Endothelial cell of umbilical vein (primary cell): ENCODE data around the gene ADAM33. TPM values are rescaled to one million over a fixed set of nuclear protein-coding genes. Genes with fewer than 3 reads are reported as not detected.

Experiments
- BruUV-seq: library from RNA; stranded (reverse); fragments of 400-500 nt; replicated peaks from 2 replicates; lab custom pipeline; 2021; lab: Mats Ljungman, UMichigan
- CTCF ChIA-PET: fragments of 300-600, 350-600 bp; sonication (Branson Sonifier 250); formaldehyde crosslinking; loops from one replicate; lab custom pipeline; 2021; ENCODE audit warnings: antibody characterized with exemption, inconsistent platforms; lab: Charles Lee
- POLR2A ChIA-PET: fragments of 300-600, 350-600 bp; sonication (Branson Sonifier 250); formaldehyde crosslinking; loops from one replicate; lab custom pipeline; 2021; ENCODE audit warnings: antibody characterized with exemption, inconsistent platforms; lab: Charles Lee
- DNase-seq: peaks from one replicate; pipeline ENCODE4 v3.0.0-alpha.2; 2011; ENCODE audit warnings: low read depth, low spot score
- FAIRE-seq: peaks from 2 replicates; lab custom pipeline; 2011; peaks lifted over from hg19 to GRCh38; lab: Jason Lieb, UNC
- H2AFZ ChIP-seq: 2 replicates; pipeline ENCODE4 v1.6.0; 2012; ENCODE audit warnings: low read depth, low read length, control low read depth, inconsistent platforms
- H3K27ac ChIP-seq: 2 replicates; pipeline ENCODE4 v1.5.1; 2011; ENCODE audit warnings: low read depth, mild to moderate bottlenecking, control low read depth, low read length, moderate library complexity; ENCODE audit not compliant: insufficient read depth
- H3K27me3 ChIP-seq, 2 experiments: 2 replicates each; pipeline versions ENCODE4 v1.6.0 to v1.6.1; 2011; ENCODE audit warnings: low read length in 2 of 2, mixed read lengths in 1 of 2; ENCODE audit not compliant: control insufficient read depth in 2 of 2, insufficient read depth in 2 of 2
- H3K36me3 ChIP-seq, 2 experiments: 2 replicates in 1 of 2; 3 replicates in 1 of 2; pipeline ENCODE4 v1.5.1; 2011; ENCODE audit warnings: low read length in 2 of 2, mild to moderate bottlenecking in 1 of 2, moderate library complexity in 1 of 2; ENCODE audit not compliant: control insufficient read depth in 2 of 2, insufficient read depth in 2 of 2; ENCODE audit errors: extremely low read depth in 1 of 2
- H3K4me1 ChIP-seq: 3 replicates; pipeline ENCODE4 v1.5.1; 2011; ENCODE audit warnings: mild to moderate bottlenecking, low read length; ENCODE audit not compliant: control insufficient read depth, insufficient read depth; ENCODE audit errors: extremely low read depth
- H3K4me2 ChIP-seq: 2 replicates; pipeline ENCODE4 v1.6.1; 2011; ENCODE audit warnings: low read length, control low read depth, mixed read lengths; ENCODE audit not compliant: insufficient read depth
- H3K4me3 ChIP-seq, 3 experiments: fragments of 200-600 bp in 1 of 3; sonication (generic), shearing (Covaris generic) in 1 of 3; replicated peaks in 1 of 3; 2 replicates each; pipeline ENCODE4 v1.5.1; 2011 to 2016; ENCODE audit warnings: control low read depth in 3 of 3, low read length in 3 of 3, mild to moderate bottlenecking in 2 of 3, inconsistent platforms in 1 of 3, low read depth in 1 of 3, moderate library complexity in 1 of 3; ENCODE audit not compliant: insufficient read depth in 1 of 3
- H3K79me2 ChIP-seq: 2 replicates; pipeline ENCODE4 v1.6.0; 2012; ENCODE audit warnings: low read length, inconsistent platforms; ENCODE audit not compliant: control insufficient read depth, insufficient read depth
- H3K9ac ChIP-seq: replicated peaks from 2 replicates; pipeline ENCODE3; 2011; ENCODE audit warnings: low read length, control low read depth; ENCODE audit not compliant: insufficient read depth; ENCODE audit errors: extremely low read depth
- H3K9me1 ChIP-seq: replicated peaks from 3 replicates; pipeline ENCODE4 v1.6.0; 2011; ENCODE audit warnings: mild to moderate bottlenecking, low read length; ENCODE audit not compliant: control insufficient read depth, insufficient read depth; ENCODE audit errors: extremely low read depth
- H3K9me3 ChIP-seq: replicated peaks from 2 replicates; pipeline ENCODE4 v1.5.1; 2012; ENCODE audit warnings: low read length, inconsistent platforms; ENCODE audit not compliant: control insufficient read depth, insufficient read depth
- H4K20me1 ChIP-seq: replicated peaks from 2 replicates; pipeline ENCODE3; 2011; ENCODE audit warnings: mild to moderate bottlenecking, low read length; ENCODE audit not compliant: control insufficient read depth, insufficient read depth; ENCODE audit errors: extremely low read depth
- EZH2 ChIP-seq: IDR thresholded peaks from 2 replicates; pipeline ENCODE4 v1.6.1; 2012; ENCODE audit warnings: borderline replicate concordance, low read depth, mild to moderate bottlenecking, moderate library complexity, low read length, inconsistent platforms; ENCODE audit not compliant: severe bottlenecking
- FOS ChIP-seq: IDR thresholded peaks from 2 replicates; pipeline ENCODE4 v1.6.1; 2011; ENCODE audit warnings: mild to moderate bottlenecking, low read length, moderate library complexity, borderline replicate concordance; ENCODE audit not compliant: insufficient read depth
- GATA2 ChIP-seq: IDR thresholded peaks from 2 replicates; pipeline ENCODE4 v1.7.0; 2011; ENCODE audit warnings: low read depth, mild to moderate bottlenecking, moderate library complexity, mixed read lengths, low read length; ENCODE audit not compliant: insufficient read length, insufficient read depth
- JUN ChIP-seq: IDR thresholded peaks from 2 replicates; pipeline ENCODE4 v1.6.1; 2011; ENCODE audit warnings: borderline replicate concordance, low read depth; ENCODE audit not compliant: insufficient read length, insufficient read depth
- MYC ChIP-seq: IDR thresholded peaks from one replicate; pipeline ENCODE4 v1.6.1; 2011; ENCODE audit warnings: mild to moderate bottlenecking, low read depth, low read length
- POLR2A ChIP-seq: IDR thresholded peaks from 2 replicates; pipeline ENCODE4 v1.6.1; 2012; ENCODE audit warnings: low read depth, mild to moderate bottlenecking, control low read depth, low read length
- POLR2AphosphoS5 ChIP-seq: IDR thresholded peaks from 2 replicates; pipeline ENCODE4 v1.6.1; 2012; ENCODE audit warnings: low read depth, mild to moderate bottlenecking, control low read depth, low read length, moderate library complexity; ENCODE audit not compliant: insufficient read depth
- dilution Hi-C: fragments of 300-500 bp; cut with MboI; formaldehyde crosslinking; loops from one replicate; pipeline ENCODE4 v1.15.0; 2019; ENCODE audit warnings: low sequenced_read_pairs; ENCODE audit not compliant: extremely low pct_ligation_motif_present
- intact Hi-C: fragments of 100-400 bp; cut with micrococcal nuclease; formaldehyde crosslinking; loops from one replicate; pipeline ENCODE4 v1.10.0; 2022
- polyA plus RNA-seq, 4 experiments: library from polyadenylated mRNA; depleted of rRNA in 3 of 4; stranded (reverse) in 3 of 4; unstranded in 1 of 4; fragments of >200 nt; gene quantifications; 2 replicates each; pipeline versions ENCODE4 v1.2.1 to v1.2.3, GENCODE V29; 2011 to 2012; ENCODE audit warnings: missing spikeins in 1 of 4
- total RNA-seq: library from RNA; stranded (reverse); gene quantifications from 2 replicates; pipeline ENCODE4 v1.2.3, GENCODE V29; 2021
- TF ChIP-seq, protein P1 (sequence below): IDR thresholded peaks from 2 replicates; pipeline ENCODE4 v1.6.1; 2011; ENCODE audit not compliant: insufficient read depth, insufficient read length
- TF ChIP-seq, protein P2 (sequence below), 2 donors: IDR thresholded peaks; 1 replicate in 1 of 2; 2 replicates in 1 of 2; pipeline ENCODE4 v1.5.1; 2011; ENCODE audit warnings: low read length in 2 of 2, mild to moderate bottlenecking in 2 of 2, moderate library complexity in 2 of 2, control low read depth in 1 of 2, inconsistent platforms in 1 of 2, low read depth in 1 of 2; ENCODE audit not compliant: insufficient read depth in 1 of 2; ENCODE audit errors: extremely low read depth in 1 of 2

The ADAM33 gene
- total and polyA plus RNA-seq, 2 donors (not counting 3 experiments of a cell fraction or from before 2014, with no cell fraction given), result 0.06 to 0.18 TPM

DNA sequence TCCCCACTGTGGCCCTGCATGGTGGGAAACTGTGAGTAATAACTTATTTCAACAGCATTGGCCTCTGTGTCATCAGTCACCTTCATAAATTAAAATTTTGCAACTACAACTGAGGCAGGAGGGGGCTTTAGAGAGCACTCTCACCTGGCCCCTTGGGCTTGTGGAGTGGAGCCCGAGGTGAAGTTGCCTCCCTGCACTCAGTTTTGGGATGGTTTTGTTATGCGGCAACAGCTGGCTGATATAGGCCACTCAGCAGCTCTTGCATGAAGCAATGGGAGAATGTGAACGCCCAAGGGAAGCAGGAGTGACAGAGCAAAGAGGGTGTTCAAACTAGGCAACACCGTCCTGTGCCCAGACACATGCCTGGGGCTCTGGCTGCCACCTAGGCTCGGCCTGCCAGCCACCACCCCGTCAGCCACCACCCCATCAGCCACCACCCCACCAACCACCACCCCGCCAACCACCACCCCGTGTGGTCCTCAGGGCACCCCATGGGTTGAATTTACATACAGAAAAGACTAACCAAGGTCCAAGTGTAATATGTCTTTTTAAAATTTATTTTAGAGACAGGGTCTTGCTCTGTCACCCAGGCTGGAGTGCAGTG lies 14.3 kb downstream of the ADAM33 start:
- Histone ChIP-seq H3K9ac (no peak overlapping the region), H3K4me2 (no peak overlapping the region), H3K9me3 (no peaks in the 10 kb centered on the region), H3K36me3 (no peaks in the 10 kb centered on the region), H3K27ac (no peak overlapping the region), H3K27me3 (peaks cover 14 to 21% of the 10 kb centered on the region in 2 experiments), H3K4me1 (no peaks in the 10 kb centered on the region), H3K9me1 (no peaks in the 10 kb centered on the region), H3K79me2 (no peaks in the 10 kb centered on the region), H4K20me1 (no peaks in the 10 kb centered on the region), H2AFZ (no peak overlapping the region), H3K4me3 (no peak overlapping the region)
- POLR2A ChIA-PET, result no interaction called here
- CTCF ChIA-PET, result interaction anchor here (1.1 to 1.7 kb wide), 3 partner anchors 10 to 104 kb away, joined by 3 to 17 read pairs (median 4); no protein-coding TSS in a partner anchor
- no peak for TF ChIP-seq JUN
- dilution Hi-C loops, result no loop called here
- FAIRE-seq (no peak), DNase-seq (no peak)
- BruUV-seq, result no TSS peak
- intact Hi-C loops, result no loop called here

GRCh38 chr20:3663858-3664257 lies 18.0 kb downstream of the ADAM33 start:
- H3K27me3 ChIP-seq, result peaks cover 30 to 43% of the 10 kb centered on the region in 2 experiments
- no peak overlapping the region for H3K4me3 ChIP-seq
- H4K20me1 ChIP-seq, result no peaks in the 10 kb centered on the region
- no peak overlapping the region for H3K4me2 ChIP-seq
- no peaks in the 10 kb centered on the region for H3K4me1 ChIP-seq
- no peaks in the 10 kb centered on the region for H3K36me3 ChIP-seq
- DNase-seq (no peak), FAIRE-seq (no peak)
- no peaks in the 10 kb centered on the region for H3K9me3 ChIP-seq
- no peaks in the 10 kb centered on the region for H3K79me2 ChIP-seq
- TF ChIP-seq GATA2, result no peak
- no peak for TF ChIP-seq FOS
- TF ChIP-seq POLR2A, result no peak
- TF ChIP-seq, protein P1, sequence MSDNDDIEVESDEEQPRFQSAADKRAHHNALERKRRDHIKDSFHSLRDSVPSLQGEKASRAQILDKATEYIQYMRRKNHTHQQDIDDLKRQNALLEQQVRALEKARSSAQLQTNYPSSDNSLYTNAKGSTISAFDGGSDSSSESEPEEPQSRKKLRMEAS, result no peak
- no peak for TF ChIP-seq JUN
- TF ChIP-seq, protein P2, sequence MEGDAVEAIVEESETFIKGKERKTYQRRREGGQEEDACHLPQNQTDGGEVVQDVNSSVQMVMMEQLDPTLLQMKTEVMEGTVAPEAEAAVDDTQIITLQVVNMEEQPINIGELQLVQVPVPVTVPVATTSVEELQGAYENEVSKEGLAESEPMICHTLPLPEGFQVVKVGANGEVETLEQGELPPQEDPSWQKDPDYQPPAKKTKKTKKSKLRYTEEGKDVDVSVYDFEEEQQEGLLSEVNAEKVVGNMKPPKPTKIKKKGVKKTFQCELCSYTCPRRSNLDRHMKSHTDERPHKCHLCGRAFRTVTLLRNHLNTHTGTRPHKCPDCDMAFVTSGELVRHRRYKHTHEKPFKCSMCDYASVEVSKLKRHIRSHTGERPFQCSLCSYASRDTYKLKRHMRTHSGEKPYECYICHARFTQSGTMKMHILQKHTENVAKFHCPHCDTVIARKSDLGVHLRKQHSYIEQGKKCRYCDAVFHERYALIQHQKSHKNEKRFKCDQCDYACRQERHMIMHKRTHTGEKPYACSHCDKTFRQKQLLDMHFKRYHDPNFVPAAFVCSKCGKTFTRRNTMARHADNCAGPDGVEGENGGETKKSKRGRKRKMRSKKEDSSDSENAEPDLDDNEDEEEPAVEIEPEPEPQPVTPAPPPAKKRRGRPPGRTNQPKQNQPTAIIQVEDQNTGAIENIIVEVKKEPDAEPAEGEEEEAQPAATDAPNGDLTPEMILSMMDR (IDR thresholded peaks at IDR 0.05; ENCODE audit: extremely low read depth in 1 of 2, insufficient read depth in 1 of 2, low read depth in 1 of 2, low read length in 2 of 2), result no peak
- no peak for TF ChIP-seq EZH2
- TF ChIP-seq MYC, result no peak
- no peak for TF ChIP-seq POLR2AphosphoS5
- ChIA-PET POLR2A (no interaction called here), CTCF (interaction anchor here (0.7 kb wide), 1 partner anchor 13 kb away, joined by 3 read pairs; no protein-coding TSS in a partner anchor)
- H3K27ac ChIP-seq, result no peak overlapping the region
- intact Hi-C loops (no loop called here), dilution Hi-C loops (no loop called here)
- BruUV-seq, result no TSS peak
- H3K9ac ChIP-seq, result no peak overlapping the region
- no peaks in the 10 kb centered on the region for H3K9me1 ChIP-seq
- H2AFZ ChIP-seq, result no peak overlapping the region
